GM23338 (cell line): ENCODE data around the gene POLR2A. TPM values are rescaled to one million over a fixed set of nuclear protein-coding genes. Genes with fewer than 3 reads are reported as not detected.
"Not testable (repeated sequence)": the region's sequence is repeated elsewhere in the genome, so short reads cannot be mapped to it uniquely, and the experiment has no call there.

Source experiments
- ATAC-seq: fragments of 200-7000 bp; cut with Tn5 transposase; 3 replicates; pipeline ENCODE4 v1.9.1; 2020
- DNase-seq: peaks from one replicate; pipeline ENCODE4 v3.0.0-alpha.2; 2015; ENCODE audit warnings: low spot score
- H2AFZ ChIP-seq: fragments of 200-600 bp; sonication (generic); 2 replicates; pipeline ENCODE4 v1.8.0; 2016; ENCODE audit warnings: antibody characterized with exemption, mild to moderate bottlenecking, moderate library complexity
- H3F3A ChIP-seq: fragments of 200-600 bp; sonication (generic); replicated peaks from 2 replicates; pipeline ENCODE4 v1.8.0; 2017; ENCODE audit warnings: antibody characterized with exemption, mixed run types, low read depth
- H3K27ac ChIP-seq: fragments of 200-600 bp; sonication (generic); 2 replicates; pipeline ENCODE4 v1.6.1; 2016; ENCODE audit warnings: low read depth
- H3K27me3 ChIP-seq: fragments of 200-600 bp; sonication (generic); 2 replicates; pipeline ENCODE4 v1.8.0; 2016; ENCODE audit warnings: mild to moderate bottlenecking, mixed run types, moderate library complexity; ENCODE audit not compliant: insufficient read depth
- H3K36me3 ChIP-seq: fragments of 200-600 bp; sonication (generic); 2 replicates; pipeline ENCODE4 v1.8.0; 2016; ENCODE audit warnings: mild to moderate bottlenecking; ENCODE audit not compliant: insufficient read depth
- H3K4me1 ChIP-seq: fragments of 200-600 bp; sonication (generic); 2 replicates; pipeline ENCODE4 v1.8.0; 2016; ENCODE audit warnings: mild to moderate bottlenecking, moderate library complexity; ENCODE audit not compliant: insufficient read depth
- H3K4me2 ChIP-seq: fragments of 200-600 bp; sonication (generic); 2 replicates; pipeline ENCODE4 v1.7.1; 2017; ENCODE audit warnings: mixed run types
- H3K4me3 ChIP-seq: fragments of 200-600 bp; sonication (generic); 2 replicates; pipeline ENCODE4 v1.6.1; 2016; ENCODE audit warnings: mixed run types
- H3K79me2 ChIP-seq: fragments of 200-600 bp; sonication (generic); replicated peaks from 2 replicates; pipeline ENCODE4 v1.8.0; 2017; ENCODE audit warnings: mild to moderate bottlenecking; ENCODE audit not compliant: insufficient read depth
- H3K9me2 ChIP-seq: fragments of 200-600 bp; sonication (generic); 2 replicates; pipeline ENCODE4 v1.8.0; 2017; ENCODE audit not compliant: insufficient read depth
- H4K20me1 ChIP-seq: fragments of 200-600 bp; sonication (generic); replicated peaks from 2 replicates; pipeline ENCODE4 v1.8.0; 2017; ENCODE audit warnings: mild to moderate bottlenecking; ENCODE audit not compliant: insufficient read depth
- H3K27ac Mint-ChIP-seq: 2 replicates; pipeline ENCODE4 v1.8.0; 2020; ENCODE audit warnings: inconsistent platforms, mild to moderate bottlenecking, moderate library complexity, mixed read lengths
- H3K27me3 Mint-ChIP-seq: 3 replicates; pipeline ENCODE4 v1.8.0; 2022; ENCODE audit warnings: low read depth, mild to moderate bottlenecking, moderate library complexity, mixed read lengths, inconsistent platforms; ENCODE audit not compliant: insufficient read depth, poor library complexity
- H3K36me3 Mint-ChIP-seq: 3 replicates; pipeline ENCODE4 v1.8.0; 2021; ENCODE audit warnings: low read depth, mild to moderate bottlenecking, inconsistent platforms, moderate library complexity, mixed read lengths
- H3K4me1 Mint-ChIP-seq: 3 replicates; pipeline ENCODE4 v1.8.0; 2020; ENCODE audit warnings: mild to moderate bottlenecking, inconsistent platforms, mixed read lengths
- H3K4me3 Mint-ChIP-seq: 3 replicates; pipeline ENCODE4 v1.8.0; 2021; ENCODE audit warnings: moderate library complexity, mild to moderate bottlenecking, inconsistent platforms, mixed read lengths
- H3K9me3 Mint-ChIP-seq: 3 replicates; pipeline ENCODE4 v1.8.0; 2020; ENCODE audit warnings: moderate library complexity, mild to moderate bottlenecking, inconsistent platforms, mixed read lengths
- CREB1 ChIP-seq: fragments of 250-450 bp; sonication (Bioruptor Pico); IDR thresholded peaks from 2 replicates; pipeline ENCODE4 v1.5.0; 2020; ENCODE audit warnings: low read depth, mild to moderate bottlenecking, moderate library complexity
- NANOG ChIP-seq: IDR thresholded peaks from 2 replicates; pipeline ENCODE4 v1.6.1; 2016; ENCODE audit warnings: antibody characterized with exemption, borderline replicate concordance
- POLR2AphosphoS5 ChIP-seq: IDR thresholded peaks from 2 replicates; pipeline ENCODE4 v1.6.1; 2016; ENCODE audit warnings: antibody characterized with exemption, low read depth
- STAT1 ChIP-seq: IDR thresholded peaks from one replicate; pipeline ENCODE4 v1.6.1; 2016; ENCODE audit warnings: antibody characterized with exemption; ENCODE audit not compliant: unreplicated experiment
- ZNF114 ChIP-seq: fragments of 250-450 bp; sonication (Bioruptor Pico); IDR thresholded peaks from 2 replicates; pipeline ENCODE4 v1.5.0; 2020; ENCODE audit warnings: mild to moderate bottlenecking, moderate library complexity
- polyA plus RNA-seq: library from polyadenylated mRNA; unstranded; fragments of >200 nt; fragmentation: Nextera tagmentation; extraction: Ambion mirVana; gene quantifications from 2 replicates; pipeline ENCODE4 v1.2.1, GENCODE V29; 2016
- total RNA-seq: library from RNA; depleted of rRNA; stranded (reverse); fragments of >200 nt; shearing (Covaris generic); gene quantifications from 2 replicates; pipeline ENCODE4 v1.2.3, GENCODE V29; 2014
- TF ChIP-seq, protein P1 (sequence below): fragments of 250-450 bp; sonication (Bioruptor Pico); IDR thresholded peaks from 2 replicates; pipeline ENCODE4 v1.5.0; 2020; ENCODE audit warnings: mild to moderate bottlenecking, moderate library complexity
- TF ChIP-seq, protein P2 (sequence below): IDR thresholded peaks from 2 replicates; pipeline ENCODE4 v1.6.1; 2016; ENCODE audit warnings: antibody characterized with exemption

Gene POLR2A
- total and polyA plus RNA-seq, 2 experiments from 2014 or later, result 56.8 to 151 TPM

DNA sequence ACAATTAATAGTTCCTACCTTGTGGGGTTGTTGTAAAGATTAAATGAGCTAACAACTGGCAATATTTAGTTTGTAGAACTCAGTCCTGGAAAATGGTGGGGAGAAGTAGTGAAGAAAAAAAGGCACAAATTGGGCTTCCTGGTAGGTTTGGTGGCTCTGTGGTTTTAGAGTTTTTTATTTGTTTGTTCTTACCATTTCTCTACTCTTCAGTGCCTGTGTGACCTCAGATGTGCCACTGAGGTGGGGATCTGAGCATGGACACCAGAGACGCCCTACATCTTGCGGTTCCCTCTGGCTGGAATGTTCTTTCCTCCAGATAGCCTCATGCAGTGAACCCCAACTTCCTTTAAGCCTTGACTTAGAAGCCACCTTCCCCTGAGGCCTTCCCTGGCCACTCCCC, 12.4 kb upstream of the POLR2A start (continued):
- TF ChIP-seq, protein P1, sequence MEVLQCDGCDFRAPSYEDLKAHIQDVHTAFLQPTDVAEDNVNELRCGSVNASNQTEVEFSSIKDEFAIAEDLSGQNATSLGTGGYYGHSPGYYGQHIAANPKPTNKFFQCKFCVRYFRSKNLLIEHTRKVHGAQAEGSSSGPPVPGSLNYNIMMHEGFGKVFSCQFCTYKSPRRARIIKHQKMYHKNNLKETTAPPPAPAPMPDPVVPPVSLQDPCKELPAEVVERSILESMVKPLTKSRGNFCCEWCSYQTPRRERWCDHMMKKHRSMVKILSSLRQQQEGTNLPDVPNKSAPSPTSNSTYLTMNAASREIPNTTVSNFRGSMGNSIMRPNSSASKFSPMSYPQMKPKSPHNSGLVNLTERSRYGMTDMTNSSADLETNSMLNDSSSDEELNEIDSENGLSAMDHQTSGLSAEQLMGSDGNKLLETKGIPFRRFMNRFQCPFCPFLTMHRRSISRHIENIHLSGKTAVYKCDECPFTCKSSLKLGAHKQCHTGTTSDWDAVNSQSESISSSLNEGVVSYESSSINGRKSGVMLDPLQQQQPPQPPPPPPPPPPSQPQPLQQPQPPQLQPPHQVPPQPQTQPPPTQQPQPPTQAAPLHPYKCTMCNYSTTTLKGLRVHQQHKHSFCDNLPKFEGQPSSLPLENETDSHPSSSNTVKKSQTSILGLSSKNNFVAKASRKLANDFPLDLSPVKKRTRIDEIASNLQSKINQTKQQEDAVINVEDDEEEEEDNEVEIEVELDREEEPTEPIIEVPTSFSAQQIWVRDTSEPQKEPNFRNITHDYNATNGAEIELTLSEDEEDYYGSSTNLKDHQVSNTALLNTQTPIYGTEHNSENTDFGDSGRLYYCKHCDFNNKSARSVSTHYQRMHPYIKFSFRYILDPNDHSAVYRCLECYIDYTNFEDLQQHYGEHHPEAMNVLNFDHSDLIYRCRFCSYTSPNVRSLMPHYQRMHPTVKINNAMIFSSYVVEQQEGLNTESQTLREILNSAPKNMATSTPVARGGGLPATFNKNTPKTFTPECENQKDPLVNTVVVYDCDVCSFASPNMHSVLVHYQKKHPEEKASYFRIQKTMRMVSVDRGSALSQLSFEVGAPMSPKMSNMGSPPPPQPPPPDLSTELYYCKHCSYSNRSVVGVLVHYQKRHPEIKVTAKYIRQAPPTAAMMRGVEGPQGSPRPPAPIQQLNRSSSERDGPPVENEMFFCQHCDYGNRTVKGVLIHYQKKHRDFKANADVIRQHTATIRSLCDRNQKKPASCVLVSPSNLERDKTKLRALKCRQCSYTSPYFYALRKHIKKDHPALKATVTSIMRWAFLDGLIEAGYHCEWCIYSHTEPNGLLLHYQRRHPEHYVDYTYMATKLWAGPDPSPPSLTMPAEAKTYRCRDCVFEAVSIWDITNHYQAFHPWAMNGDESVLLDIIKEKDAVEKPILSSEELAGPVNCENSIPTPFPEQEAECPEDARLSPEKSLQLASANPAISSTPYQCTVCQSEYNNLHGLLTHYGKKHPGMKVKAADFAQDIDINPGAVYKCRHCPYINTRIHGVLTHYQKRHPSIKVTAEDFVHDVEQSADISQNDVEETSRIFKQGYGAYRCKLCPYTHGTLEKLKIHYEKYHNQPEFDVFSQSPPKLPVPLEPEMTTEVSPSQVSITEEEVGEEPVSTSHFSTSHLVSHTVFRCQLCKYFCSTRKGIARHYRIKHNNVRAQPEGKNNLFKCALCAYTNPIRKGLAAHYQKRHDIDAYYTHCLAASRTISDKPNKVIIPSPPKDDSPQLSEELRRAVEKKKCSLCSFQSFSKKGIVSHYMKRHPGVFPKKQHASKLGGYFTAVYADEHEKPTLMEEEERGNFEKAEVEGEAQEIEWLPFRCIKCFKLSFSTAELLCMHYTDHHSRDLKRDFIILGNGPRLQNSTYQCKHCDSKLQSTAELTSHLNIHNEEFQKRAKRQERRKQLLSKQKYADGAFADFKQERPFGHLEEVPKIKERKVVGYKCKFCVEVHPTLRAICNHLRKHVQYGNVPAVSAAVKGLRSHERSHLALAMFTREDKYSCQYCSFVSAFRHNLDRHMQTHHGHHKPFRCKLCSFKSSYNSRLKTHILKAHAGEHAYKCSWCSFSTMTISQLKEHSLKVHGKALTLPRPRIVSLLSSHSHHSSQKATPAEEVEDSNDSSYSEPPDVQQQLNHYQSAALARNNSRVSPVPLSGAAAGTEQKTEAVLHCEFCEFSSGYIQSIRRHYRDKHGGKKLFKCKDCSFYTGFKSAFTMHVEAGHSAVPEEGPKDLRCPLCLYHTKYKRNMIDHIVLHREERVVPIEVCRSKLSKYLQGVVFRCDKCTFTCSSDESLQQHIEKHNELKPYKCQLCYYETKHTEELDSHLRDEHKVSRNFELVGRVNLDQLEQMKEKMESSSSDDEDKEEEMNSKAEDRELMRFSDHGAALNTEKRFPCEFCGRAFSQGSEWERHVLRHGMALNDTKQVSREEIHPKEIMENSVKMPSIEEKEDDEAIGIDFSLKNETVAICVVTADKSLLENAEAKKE (CRISPR knock-in tag), result no peak
- no peak for TF ChIP-seq ZNF114 (CRISPR knock-in tag)
- no peak for TF ChIP-seq NANOG
- TF ChIP-seq POLR2AphosphoS5, result no peak
- TF ChIP-seq, protein P2, sequence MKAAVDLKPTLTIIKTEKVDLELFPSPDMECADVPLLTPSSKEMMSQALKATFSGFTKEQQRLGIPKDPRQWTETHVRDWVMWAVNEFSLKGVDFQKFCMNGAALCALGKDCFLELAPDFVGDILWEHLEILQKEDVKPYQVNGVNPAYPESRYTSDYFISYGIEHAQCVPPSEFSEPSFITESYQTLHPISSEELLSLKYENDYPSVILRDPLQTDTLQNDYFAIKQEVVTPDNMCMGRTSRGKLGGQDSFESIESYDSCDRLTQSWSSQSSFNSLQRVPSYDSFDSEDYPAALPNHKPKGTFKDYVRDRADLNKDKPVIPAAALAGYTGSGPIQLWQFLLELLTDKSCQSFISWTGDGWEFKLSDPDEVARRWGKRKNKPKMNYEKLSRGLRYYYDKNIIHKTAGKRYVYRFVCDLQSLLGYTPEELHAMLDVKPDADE, result no peak
- no peak for TF ChIP-seq STAT1
- TF ChIP-seq CREB1 (CRISPR knock-in tag), result no peak

DNA sequence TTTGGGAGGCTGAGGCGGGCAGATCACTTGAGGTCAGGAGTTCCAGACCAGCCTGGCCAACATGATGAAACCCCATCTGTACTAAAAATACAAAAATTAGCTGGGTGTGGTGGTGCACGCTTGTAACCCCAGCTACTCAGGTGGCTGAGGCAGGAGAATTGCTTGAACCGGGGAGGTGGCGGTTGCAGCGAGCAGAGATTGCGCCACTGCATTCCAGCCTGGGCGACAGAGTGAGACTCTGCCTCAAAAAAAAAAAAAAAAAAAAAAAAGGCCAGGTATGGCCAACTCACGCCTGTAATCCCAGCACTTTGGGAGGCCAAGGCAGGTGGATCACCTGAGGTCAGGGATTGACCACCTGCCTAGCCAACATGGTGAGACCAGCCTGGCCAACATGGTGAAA, 9.4 kb upstream of the POLR2A start:
- H2AFZ ChIP-seq, H3K9me2 ChIP-seq, DNase-seq, H3K4me3 ChIP-seq, H3K27ac Mint-ChIP-seq, H3K27me3 ChIP-seq, H4K20me1 ChIP-seq, H3K27ac ChIP-seq, H3K4me3 Mint-ChIP-seq, H3K36me3 ChIP-seq, H3K4me2 ChIP-seq, H3K27me3 Mint-ChIP-seq, H3F3A ChIP-seq, H3K9me3 Mint-ChIP-seq, H3K4me1 ChIP-seq, H3K36me3 Mint-ChIP-seq, ATAC-seq: not testable (repeated sequence)
- peaks cover 22% of the 10 kb centered on the region for H3K4me1 Mint-ChIP-seq
- H3K79me2 ChIP-seq, result peaks cover 57% of the 10 kb centered on the region
